ENCODE data around the gene C16orf46. TPM values are rescaled to one million over a fixed set of nuclear protein-coding genes. Genes with fewer than 3 reads are reported as not detected.

Gene C16orf46
- total and polyA plus RNA-seq, 4 donors, result 0.08 to 1.4 (median 0.45) TPM

DNA sequence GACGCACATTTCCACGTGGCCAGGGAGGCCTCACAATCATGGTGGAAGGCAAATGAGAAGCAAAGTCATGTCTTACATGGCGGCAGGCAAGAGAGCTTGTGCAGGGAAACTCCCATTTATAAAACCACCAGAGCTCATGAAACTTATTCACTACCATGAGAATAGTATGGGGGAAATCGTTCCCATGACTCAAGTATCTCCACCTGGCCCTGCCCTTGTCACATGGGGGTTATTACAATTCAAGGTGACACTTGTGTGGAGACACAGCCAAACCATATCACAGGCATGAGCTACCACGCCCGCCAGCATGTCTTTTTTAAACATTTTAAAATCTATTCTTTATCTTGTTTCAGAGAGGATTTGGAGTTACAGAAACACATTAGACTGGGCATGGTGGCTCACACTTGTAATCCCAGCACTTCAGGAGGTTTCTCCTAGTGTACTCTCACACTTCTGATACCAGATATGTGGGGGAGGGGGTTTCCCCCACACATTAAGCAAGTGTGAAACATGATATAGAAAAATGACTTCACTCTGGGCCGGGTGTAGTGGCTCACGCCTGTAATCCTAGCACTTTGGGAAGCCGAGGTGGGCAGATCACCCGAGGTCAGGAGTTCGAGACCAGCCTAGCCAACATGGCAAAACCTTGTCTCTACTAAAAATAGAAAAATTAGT lies 47.0 kb downstream of the C16orf46 start:
- Histone ChIP-seq H3K27me3 (ENCODE audit: control insufficient read depth in 4 of 4, insufficient read depth in 4 of 4, low read length in 3 of 4) (no peaks in the 10 kb centered on the region), H3K4me1 (ENCODE audit: control insufficient read depth in 4 of 4, insufficient read depth in 4 of 4, low read length in 3 of 4) (no peaks in the 10 kb centered on the region), H3K9ac (ENCODE audit: low read depth in 1 of 2, low read length in 2 of 2) (no peak overlapping the region), H3K9me3 (ENCODE audit: control insufficient read depth in 4 of 4, low read length in 3 of 4) (no peaks in the 10 kb centered on the region), H3K27ac (ENCODE audit: low read depth in 1 of 2, low read length in 2 of 2) (no peak overlapping the region), H3K36me3 (ENCODE audit: control insufficient read depth in 4 of 4, insufficient read depth in 3 of 4, low read depth in 1 of 4, low read length in 3 of 4) (peaks cover 1 to 11% (median 5%) of the 10 kb centered on the region in 4 donors), H3K4me3 (ENCODE audit: low read depth in 1 of 3, low read length in 3 of 3) (no peak overlapping the region)
- DNase-seq (ENCODE audit: low spot score), result no peak
- no peak for TF ChIP-seq NR2F2 (IDR thresholded peaks at IDR 0.05)
- TF ChIP-seq, protein P1, sequence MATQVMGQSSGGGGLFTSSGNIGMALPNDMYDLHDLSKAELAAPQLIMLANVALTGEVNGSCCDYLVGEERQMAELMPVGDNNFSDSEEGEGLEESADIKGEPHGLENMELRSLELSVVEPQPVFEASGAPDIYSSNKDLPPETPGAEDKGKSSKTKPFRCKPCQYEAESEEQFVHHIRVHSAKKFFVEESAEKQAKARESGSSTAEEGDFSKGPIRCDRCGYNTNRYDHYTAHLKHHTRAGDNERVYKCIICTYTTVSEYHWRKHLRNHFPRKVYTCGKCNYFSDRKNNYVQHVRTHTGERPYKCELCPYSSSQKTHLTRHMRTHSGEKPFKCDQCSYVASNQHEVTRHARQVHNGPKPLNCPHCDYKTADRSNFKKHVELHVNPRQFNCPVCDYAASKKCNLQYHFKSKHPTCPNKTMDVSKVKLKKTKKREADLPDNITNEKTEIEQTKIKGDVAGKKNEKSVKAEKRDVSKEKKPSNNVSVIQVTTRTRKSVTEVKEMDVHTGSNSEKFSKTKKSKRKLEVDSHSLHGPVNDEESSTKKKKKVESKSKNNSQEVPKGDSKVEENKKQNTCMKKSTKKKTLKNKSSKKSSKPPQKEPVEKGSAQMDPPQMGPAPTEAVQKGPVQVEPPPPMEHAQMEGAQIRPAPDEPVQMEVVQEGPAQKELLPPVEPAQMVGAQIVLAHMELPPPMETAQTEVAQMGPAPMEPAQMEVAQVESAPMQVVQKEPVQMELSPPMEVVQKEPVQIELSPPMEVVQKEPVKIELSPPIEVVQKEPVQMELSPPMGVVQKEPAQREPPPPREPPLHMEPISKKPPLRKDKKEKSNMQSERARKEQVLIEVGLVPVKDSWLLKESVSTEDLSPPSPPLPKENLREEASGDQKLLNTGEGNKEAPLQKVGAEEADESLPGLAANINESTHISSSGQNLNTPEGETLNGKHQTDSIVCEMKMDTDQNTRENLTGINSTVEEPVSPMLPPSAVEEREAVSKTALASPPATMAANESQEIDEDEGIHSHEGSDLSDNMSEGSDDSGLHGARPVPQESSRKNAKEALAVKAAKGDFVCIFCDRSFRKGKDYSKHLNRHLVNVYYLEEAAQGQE (IDR thresholded peaks at IDR 0.05), result no peak
- TF ChIP-seq, protein P2, sequence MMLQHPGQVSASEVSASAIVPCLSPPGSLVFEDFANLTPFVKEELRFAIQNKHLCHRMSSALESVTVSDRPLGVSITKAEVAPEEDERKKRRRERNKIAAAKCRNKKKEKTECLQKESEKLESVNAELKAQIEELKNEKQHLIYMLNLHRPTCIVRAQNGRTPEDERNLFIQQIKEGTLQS (IDR thresholded peaks at IDR 0.05), result no peak
- TF ChIP-seq FOXA2 (IDR thresholded peaks at IDR 0.05), result no peak
- TF ChIP-seq ZBTB33 (IDR thresholded peaks at IDR 0.05), result no peak
- TF ChIP-seq HNF4A (conservative IDR thresholded peaks at IDR 0.05), result no peak
- no peak for TF ChIP-seq SP1 (IDR thresholded peaks at IDR 0.05)
- TF ChIP-seq EGR1 (IDR thresholded peaks at IDR 0.05; ENCODE audit: low read depth in 2 of 2), result no peak
- TF ChIP-seq RXRA (IDR thresholded peaks at IDR 0.05), result no peak
- no peak for TF ChIP-seq JUND (IDR thresholded peaks at IDR 0.05)
- TF ChIP-seq, protein P3, sequence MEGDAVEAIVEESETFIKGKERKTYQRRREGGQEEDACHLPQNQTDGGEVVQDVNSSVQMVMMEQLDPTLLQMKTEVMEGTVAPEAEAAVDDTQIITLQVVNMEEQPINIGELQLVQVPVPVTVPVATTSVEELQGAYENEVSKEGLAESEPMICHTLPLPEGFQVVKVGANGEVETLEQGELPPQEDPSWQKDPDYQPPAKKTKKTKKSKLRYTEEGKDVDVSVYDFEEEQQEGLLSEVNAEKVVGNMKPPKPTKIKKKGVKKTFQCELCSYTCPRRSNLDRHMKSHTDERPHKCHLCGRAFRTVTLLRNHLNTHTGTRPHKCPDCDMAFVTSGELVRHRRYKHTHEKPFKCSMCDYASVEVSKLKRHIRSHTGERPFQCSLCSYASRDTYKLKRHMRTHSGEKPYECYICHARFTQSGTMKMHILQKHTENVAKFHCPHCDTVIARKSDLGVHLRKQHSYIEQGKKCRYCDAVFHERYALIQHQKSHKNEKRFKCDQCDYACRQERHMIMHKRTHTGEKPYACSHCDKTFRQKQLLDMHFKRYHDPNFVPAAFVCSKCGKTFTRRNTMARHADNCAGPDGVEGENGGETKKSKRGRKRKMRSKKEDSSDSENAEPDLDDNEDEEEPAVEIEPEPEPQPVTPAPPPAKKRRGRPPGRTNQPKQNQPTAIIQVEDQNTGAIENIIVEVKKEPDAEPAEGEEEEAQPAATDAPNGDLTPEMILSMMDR (IDR thresholded peaks at IDR 0.05; ENCODE audit: low read depth, low read length, missing input control), result no peak
- no peak for TF ChIP-seq FOXA1 (IDR thresholded peaks at IDR 0.05)
- TF ChIP-seq GABPA (IDR thresholded peaks at IDR 0.05 in 1 of 2, conservative IDR thresholded peaks at IDR 0.05 in 1 of 2), result no peak
- whole genome bisulfite sequencing, result 97% methylated on average over 11 of the region's 11 CpGs

GRCh38 chr16:81026429-81026828 lies 50.6 kb downstream of the C16orf46 start:
- DNase-seq (ENCODE audit: low spot score), result no peak
- Histone ChIP-seq H3K27me3 (ENCODE audit: control insufficient read depth in 4 of 4, insufficient read depth in 4 of 4, low read length in 3 of 4) (no peaks in the 10 kb centered on the region), H3K4me3 (ENCODE audit: low read depth in 1 of 3, low read length in 3 of 3) (no peak overlapping the region), H3K9me3 (ENCODE audit: control insufficient read depth in 4 of 4, low read length in 3 of 4) (no peaks in the 10 kb centered on the region), H3K4me1 (ENCODE audit: control insufficient read depth in 4 of 4, insufficient read depth in 4 of 4, low read length in 3 of 4) (no peaks in the 10 kb centered on the region), H3K36me3 (ENCODE audit: control insufficient read depth in 4 of 4, insufficient read depth in 3 of 4, low read depth in 1 of 4, low read length in 3 of 4) (peaks cover 1 to 30% (median 17%) of the 10 kb centered on the region in 4 donors), H3K9ac (ENCODE audit: low read depth in 1 of 2, low read length in 2 of 2) (no peak overlapping the region), H3K27ac (ENCODE audit: low read depth in 1 of 2, low read length in 2 of 2) (no peak overlapping the region)
- WGBS, result 97% methylated on average over 4 of the region's 4 CpGs
- no peak for TF ChIP-seq FOXA1 (IDR thresholded peaks at IDR 0.05)
- TF ChIP-seq, protein P1 (IDR thresholded peaks at IDR 0.05), result no peak
- TF ChIP-seq NR2F2 (IDR thresholded peaks at IDR 0.05), result no peak
- TF ChIP-seq JUND (IDR thresholded peaks at IDR 0.05), result no peak
- TF ChIP-seq HNF4G (IDR thresholded peaks at IDR 0.05), result no peak
- no peak for TF ChIP-seq ZBTB33 (IDR thresholded peaks at IDR 0.05)
- TF ChIP-seq, protein P4, sequence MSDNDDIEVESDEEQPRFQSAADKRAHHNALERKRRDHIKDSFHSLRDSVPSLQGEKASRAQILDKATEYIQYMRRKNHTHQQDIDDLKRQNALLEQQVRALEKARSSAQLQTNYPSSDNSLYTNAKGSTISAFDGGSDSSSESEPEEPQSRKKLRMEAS (IDR thresholded peaks at IDR 0.05), result no peak
- TF ChIP-seq GABPA (IDR thresholded peaks at IDR 0.05 in 1 of 2, conservative IDR thresholded peaks at IDR 0.05 in 1 of 2), result no peak
- TF ChIP-seq EGR1 (IDR thresholded peaks at IDR 0.05; ENCODE audit: low read depth in 2 of 2), result no peak
- TF ChIP-seq, protein P2 (IDR thresholded peaks at IDR 0.05), result no peak
- no peak for TF ChIP-seq SP1 (IDR thresholded peaks at IDR 0.05)
- no peak for TF ChIP-seq TAF1 (conservative IDR thresholded peaks at IDR 0.05)
- TF ChIP-seq FOXA2 (IDR thresholded peaks at IDR 0.05), result no peak

Measured in liver (tissue), 9 donors.